ENCODE results near the gene LRRC30. TPM values are rescaled to one million over a fixed set of nuclear protein-coding genes. Genes with fewer than 3 reads are reported as not detected.

Gene LRRC30
- total and polyA plus RNA-seq, 7 experiments from 2014 or later: not detected

DNA sequence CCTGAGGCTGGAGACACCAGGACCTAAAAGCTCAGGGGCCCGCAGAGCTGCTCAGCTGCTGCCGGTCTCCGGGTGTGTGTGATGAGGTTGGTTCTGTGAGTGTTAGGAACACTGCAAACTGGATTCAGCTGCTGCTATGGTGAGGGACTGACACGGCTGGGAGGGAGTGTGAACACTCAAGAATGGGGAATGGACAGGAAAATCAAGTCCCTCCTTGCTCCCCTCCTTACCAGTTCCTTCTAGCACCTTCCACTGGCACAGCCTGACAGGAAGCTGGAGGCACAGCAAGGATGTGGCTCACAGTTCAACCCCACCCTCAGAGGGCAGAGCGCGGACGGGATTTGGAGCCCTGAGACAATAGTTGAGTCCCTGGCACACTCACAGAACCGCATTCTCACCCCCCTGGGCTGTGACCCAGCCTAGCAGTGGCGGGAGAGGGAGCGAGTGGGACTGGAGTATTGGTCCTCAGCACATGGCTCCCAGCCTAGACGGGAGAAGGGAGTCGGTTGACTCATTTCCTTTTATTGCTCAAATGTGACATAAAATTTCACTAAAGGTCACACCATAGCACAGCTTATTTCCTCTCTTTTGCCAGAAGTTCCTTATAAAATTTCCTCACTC is 42.5 kb downstream of the LRRC30 start:
- Histone ChIP-seq H3K4me3 (ENCODE audit: low read length) (no peak overlapping the region), H3K4me1 (ENCODE audit: control insufficient read depth in 2 of 2, insufficient read depth in 2 of 2, low read length in 2 of 2) (no peaks in the 10 kb centered on the region), H3K27me3 (ENCODE audit: control insufficient read depth in 2 of 2, insufficient read depth in 2 of 2, low read length in 2 of 2) (no peaks in the 10 kb centered on the region), H3K9me3 (ENCODE audit: control insufficient read depth in 2 of 3, low read length in 3 of 3) (no peaks in the 10 kb centered on the region), H3K36me3 (ENCODE audit: control insufficient read depth in 2 of 3, insufficient read depth in 3 of 3, low read length in 3 of 3) (no peaks in the 10 kb centered on the region), H3K27ac (ENCODE audit: low read depth, low read length) (no peak overlapping the region)
- peaks cover 0 to 13% (median 4%) of the 10 kb centered on the region in 5 donors for H3K27me3 Mint-ChIP-seq
- peaks cover 0 to 27% (median 5%) of the 10 kb centered on the region in 11 donors for H3K9me3 Mint-ChIP-seq
- ATAC-seq (peak; percentile 67), DNase-seq (no peak)
- intact Hi-C loops (cut with micrococcal nuclease): no loop called here
- H3K4me1 Mint-ChIP-seq: peaks cover 0 to 3% (median 0%) of the 10 kb centered on the region in 7 donors
- H3K36me3 Mint-ChIP-seq: no peaks in the 10 kb centered on the region
- POLR2A ChIA-PET: no interaction called here
- no peak overlapping the region for H3K27ac Mint-ChIP-seq
- CTCF ChIA-PET: no interaction called here
- no peak overlapping the region for H3K4me3 Mint-ChIP-seq

DNA sequence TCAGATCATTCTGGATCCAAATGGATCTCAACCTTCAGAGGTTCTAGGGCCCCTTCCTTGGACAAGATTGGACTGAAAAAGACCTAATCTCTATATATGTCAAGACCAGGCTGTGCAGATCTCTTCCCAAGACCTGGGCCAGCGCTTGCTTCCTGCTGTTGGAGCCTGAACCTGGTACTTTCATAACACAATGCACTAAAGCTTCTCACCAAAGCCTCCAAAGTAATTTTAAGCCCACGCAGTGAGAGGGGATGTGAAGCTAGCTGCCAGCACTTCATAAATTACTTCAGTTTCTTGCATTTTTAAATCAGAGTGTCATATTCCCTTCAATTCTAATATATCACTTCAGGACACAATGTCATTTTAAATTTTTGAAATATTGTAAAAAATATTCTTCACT is 50.7 kb downstream of the LRRC30 start:
- H3K36me3 ChIP-seq (ENCODE audit: control insufficient read depth in 2 of 3, insufficient read depth in 3 of 3, low read length in 3 of 3): no peaks in the 10 kb centered on the region
- no peak overlapping the region for H3K27ac ChIP-seq (ENCODE audit: low read depth, low read length)
- ATAC-seq (no peak), DNase-seq (no peak)
- H3K27me3 ChIP-seq (ENCODE audit: control insufficient read depth in 2 of 2, insufficient read depth in 2 of 2, low read length in 2 of 2): no peaks in the 10 kb centered on the region
- intact Hi-C loops (cut with micrococcal nuclease): no loop called here
- POLR2A ChIA-PET: interaction anchor here (0.6 kb wide), 1 partner anchor 12 kb away, joined by 3 read pairs; no protein-coding TSS in a partner anchor
- H3K9me3 Mint-ChIP-seq: peaks cover 0 to 9% (median 5%) of the 10 kb centered on the region in 11 donors
- no peak overlapping the region for H3K27ac Mint-ChIP-seq
- no peak overlapping the region for H3K4me3 Mint-ChIP-seq
- no peaks in the 10 kb centered on the region for H3K36me3 Mint-ChIP-seq
- no peak overlapping the region for H3K4me3 ChIP-seq (ENCODE audit: low read length)
- no peaks in the 10 kb centered on the region for H3K9me3 ChIP-seq (ENCODE audit: control insufficient read depth in 2 of 3, low read length in 3 of 3)
- no peaks in the 10 kb centered on the region for H3K27me3 Mint-ChIP-seq
- no peaks in the 10 kb centered on the region for H3K4me1 ChIP-seq (ENCODE audit: control insufficient read depth in 2 of 2, insufficient read depth in 2 of 2, low read length in 2 of 2)
- H3K4me1 Mint-ChIP-seq: no peaks in the 10 kb centered on the region
- CTCF ChIA-PET: no interaction called here

Other genes starting within 250 kb of the LRRC30 start
- gene LAMA1, start 113.3 kb upstream of the LRRC30 start, total RNA-seq: not detected
- not detected for gene LAMA1, start 113.3 kb upstream of the LRRC30 start, polyA plus RNA-seq

Measured in naive thymus-derived CD4-positive, alpha-beta T cell (primary cell).